Vein endothelial cell (primary cell): ENCODE measurements around the gene MRPL12. TPM values are rescaled to one million over a fixed set of nuclear protein-coding genes. Genes with fewer than 3 reads are reported as not detected.

ENCODE experiments used
- small RNA-seq: library from RNA; depleted of rRNA; stranded (forward); fragments of <200 nt; gene quantifications from one replicate; pipeline ENCODE3, GENCODE V24; 2012
- total RNA-seq: library from RNA; depleted of rRNA; stranded (reverse); fragments of >200 nt; gene quantifications from 2 replicates; pipeline ENCODE4 v1.2.3, GENCODE V29; 2012

The MRPL12 gene
- 23.8 and 26.1 TPM in 2 replicates for total RNA-seq

DNA sequence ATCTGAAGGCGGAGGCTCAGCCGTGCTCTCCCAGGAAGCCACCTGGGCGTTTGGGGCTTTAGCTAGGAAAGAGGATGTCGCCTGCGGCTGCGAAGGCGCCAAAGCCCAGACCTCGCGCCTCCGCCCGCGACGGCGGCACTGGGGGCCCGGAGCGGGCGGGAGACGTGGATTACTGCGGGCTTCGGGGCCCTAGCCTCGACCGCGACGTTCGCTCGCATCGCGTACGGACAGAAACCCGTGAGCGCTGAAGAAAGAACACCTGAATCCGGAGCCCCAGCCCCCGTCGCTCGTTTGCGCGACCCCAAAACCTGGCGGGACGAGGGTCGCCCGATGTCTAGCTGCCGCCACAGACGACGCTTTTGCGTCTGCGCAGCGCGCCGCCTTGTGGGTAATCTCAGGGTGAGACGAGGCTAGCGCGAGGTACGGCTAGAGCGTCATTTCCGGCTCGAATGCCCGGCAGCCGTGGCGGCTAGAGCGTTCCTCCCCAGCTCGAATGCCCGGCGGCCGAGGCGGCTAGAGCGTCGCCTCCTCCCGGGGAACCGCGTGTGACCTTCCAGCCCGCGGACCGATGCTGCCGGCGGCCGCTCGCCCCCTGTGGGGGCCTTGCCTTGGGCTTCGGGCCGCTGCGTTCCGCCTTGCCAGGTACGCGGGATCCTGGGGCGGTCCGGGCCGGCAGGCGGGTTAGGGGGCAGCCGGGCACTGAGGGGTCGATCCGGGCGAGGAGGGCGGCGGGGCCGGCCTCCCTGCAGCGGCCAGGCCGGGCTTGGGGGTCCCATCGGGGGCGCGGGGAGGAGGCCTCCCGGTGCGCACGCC, at the start of gene MRPL12:
Gene MRPL12, plus strand, starts transcription at position 434 of the 813 bp plus-strand sequence. Its CDS starts 135 bp downstream, at position 569.

DNA sequence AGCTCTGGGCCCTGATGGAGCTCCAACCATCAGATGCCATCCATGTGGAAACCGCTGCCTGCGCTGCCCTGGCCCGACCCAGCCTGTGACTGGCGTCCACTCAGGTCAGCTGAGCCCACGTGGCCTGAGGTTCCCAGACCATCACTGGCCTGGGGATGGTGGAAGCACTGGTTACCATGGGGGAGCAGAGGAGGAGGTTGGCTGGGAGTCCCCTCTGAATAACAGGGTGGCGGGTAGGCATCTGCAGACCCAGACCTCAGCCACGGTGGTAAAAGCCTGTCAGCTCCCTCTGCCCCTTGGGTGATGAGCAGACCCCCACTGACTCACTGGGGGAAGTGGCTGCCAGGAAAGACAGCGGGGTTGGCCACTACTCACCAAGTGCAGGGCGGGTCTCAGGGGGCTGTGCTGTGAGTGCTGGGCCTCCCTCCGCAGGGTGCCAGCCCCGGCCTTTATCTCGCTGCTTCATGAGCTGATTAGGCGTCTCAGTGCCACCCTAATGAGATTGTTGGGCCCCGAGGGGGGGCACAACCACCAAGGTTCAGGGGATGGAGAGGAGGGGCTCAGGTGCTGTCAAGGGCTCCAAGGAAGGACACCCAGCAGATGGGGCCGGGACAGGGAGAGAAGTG, 46.9 kb upstream of the MRPL12 start, which contains the start of gene PDE6G:
Gene PDE6G, minus strand, starts transcription at position 425 of the 626 bp plus-strand sequence. CDS start 3,237 bp downstream, outside the sequence.

DNA sequence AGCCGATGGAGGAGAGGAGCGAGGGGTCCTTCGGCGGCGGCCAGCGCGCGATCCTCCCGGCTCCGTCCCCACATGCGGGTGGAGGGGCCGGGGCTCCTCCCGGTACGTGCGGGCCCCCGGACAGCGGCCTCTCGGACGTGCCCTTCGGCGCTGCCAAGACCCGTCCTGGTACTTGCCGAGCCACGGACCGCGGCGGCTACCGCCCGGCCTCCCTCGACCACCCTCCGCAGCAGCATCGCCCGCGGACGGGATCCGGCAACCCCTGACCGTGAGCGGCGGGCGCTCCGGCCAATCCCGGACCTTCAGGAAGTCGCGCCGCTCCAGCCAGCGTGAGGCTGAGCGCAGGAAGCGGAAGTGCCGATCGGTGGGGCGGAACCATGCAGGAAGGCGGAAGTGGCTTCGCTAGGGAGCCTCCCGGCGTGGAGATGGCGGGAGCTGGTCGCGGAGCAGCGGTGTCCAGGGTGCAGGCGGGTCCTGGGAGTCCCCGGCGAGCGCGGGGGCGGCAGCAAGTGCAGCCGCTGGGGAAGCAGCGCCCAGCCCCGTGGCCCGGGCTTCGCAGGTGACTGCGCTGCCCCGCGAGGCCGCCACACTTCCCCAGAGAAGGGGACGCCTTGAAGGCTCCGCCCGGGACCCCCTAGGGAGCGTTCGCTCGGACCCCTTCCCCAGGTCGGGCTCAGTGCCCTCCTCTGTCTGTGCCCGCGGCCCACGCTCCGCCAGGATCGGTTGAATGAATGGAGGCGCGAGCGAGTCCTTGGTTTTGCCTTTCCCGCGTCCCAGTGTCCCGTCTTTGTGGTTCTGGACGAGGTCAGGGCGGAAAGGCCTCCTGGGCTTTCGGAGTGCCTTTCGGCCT, 36.6 kb upstream of the MRPL12 start, which contains the start of the genes CCDC137 and OXLD1:
Gene CCDC137, plus strand, starts transcription at position 396 of the 850 bp plus-strand sequence. Its CDS starts 30 bp downstream, at position 426.
Gene OXLD1, minus strand, starts transcription at position 264 of the 850 bp plus-strand sequence. Its CDS starts 28 bp downstream, at position 236.

DNA sequence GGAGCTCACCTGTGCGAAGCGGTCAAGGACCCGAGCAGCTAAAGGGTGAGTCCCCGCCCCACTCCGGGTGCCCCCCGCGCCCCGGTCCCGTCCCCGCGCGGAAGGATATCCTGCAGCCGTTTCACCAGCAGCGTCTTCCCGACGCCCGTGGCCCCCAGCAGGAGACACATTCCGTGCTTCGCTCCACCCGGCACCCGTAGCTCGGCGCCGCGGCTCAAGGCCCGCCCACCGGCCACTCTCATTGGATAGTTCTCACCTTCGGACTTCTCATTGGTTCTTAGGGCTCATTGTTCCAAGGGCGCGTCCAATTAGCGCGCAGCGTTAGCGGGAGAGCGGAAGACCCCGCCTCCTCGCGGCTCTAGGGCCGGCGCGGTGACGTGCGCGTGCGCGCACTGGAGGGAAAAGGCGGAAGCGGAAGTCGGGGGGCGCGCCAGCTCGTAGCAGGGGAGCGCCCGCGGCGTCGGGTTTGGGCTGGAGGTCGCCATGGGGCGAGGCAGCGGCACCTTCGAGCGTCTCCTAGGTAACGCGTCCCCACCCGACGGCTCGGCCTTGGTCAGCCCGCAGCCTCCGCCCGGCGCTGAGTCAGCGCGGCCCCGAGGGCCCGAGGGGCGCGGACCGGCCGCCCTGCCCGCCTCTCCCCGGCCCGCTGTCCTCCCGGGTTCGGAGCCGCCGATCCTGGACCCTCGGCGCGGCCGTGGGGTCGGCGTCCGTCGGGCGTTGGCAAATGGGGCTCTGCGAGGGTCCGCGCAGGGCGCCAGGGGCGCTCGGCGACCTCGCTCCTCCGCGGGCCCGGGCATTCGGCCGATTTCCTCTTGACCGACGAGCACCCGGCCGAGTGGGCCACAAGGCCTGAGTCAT, 19.4 kb upstream of the MRPL12 start, which contains the start of the genes ARL16 and HGS:
Gene ARL16, minus strand, starts transcription at position 214 of the 858 bp plus-strand sequence. Its CDS starts 44 bp downstream, at position 170.
Gene HGS, plus strand, starts transcription at position 428 of the 858 bp plus-strand sequence. Its CDS starts 56 bp downstream, at position 484.

DNA sequence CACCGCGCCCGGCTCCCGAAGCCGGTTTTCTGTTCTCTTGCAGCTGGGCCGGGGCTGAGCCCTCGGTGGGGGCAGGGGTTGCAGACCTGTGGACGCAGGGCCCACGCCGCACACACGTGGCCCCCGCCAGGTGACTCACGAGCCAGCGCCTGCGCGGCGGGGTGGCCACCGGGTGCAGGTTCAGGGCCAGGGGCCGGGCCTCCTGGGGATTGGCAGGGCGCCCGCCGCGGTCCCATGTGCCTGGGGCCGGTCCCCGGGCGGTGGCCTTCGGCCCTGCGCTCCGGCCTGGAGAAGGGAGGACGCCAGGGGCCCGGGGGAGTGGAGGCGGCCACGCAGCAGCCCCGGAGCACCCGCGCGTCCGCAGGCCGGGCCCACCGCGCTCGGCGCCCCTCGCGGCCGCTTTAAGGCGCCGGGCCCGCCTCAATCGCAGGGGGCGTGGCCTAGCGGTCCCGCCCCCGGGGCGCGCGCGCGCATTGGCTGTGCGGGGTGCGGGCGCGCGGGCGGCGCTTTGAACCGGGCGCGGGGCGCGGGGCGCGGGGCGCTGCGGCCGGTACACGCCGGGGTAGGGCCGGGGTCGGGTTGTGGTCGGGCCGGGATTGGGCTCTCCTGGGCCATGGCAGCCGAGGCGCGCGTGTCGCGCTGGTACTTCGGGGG, 8.8 kb downstream of the MRPL12 start, which contains the start of gene SLC25A10:
Gene SLC25A10, plus strand, starts transcription at position 471 of the 654 bp plus-strand sequence. Its CDS starts 143 bp downstream, at position 614.

Small RNA genes lying within 50 kb of the gene (small RNA-seq; reads per million reads assigned to genes)
- not detected for gene MIR6786

Other genes starting within 250 kb of the MRPL12 start
- 14,927 and 15,075 TPM in 2 replicates for gene ACTG1, start 190.6 kb upstream of the MRPL12 start, total RNA-seq
- 0.57 and 1.3 TPM in 2 replicates for gene FSCN2, start 175.0 kb upstream of the MRPL12 start, total RNA-seq
- gene FAAP100, start 151.0 kb upstream of the MRPL12 start, total RNA-seq = 38.3 and 56.2 TPM in 2 replicates
- gene NPLOC4, start 66.3 kb upstream of the MRPL12 start, total RNA-seq = 121 and 146 TPM in 2 replicates
- 0.48 TPM in 1 of 2 replicates, not detected in the other for gene TSPAN10, start 66.2 kb upstream of the MRPL12 start, total RNA-seq
- gene PDE6G, start 46.8 kb upstream of the MRPL12 start, total RNA-seq = 1.3 TPM in 2 replicates
- gene OXLD1, start 36.8 kb upstream of the MRPL12 start, total RNA-seq = 24.5 and 29.7 TPM in 2 replicates
- gene CCDC137, start 36.6 kb upstream of the MRPL12 start, total RNA-seq = 11.8 and 12.1 TPM in 2 replicates
- gene ARL16, start 19.6 kb upstream of the MRPL12 start, total RNA-seq = 35.6 and 36.6 TPM in 2 replicates
- gene HGS, start 19.4 kb upstream of the MRPL12 start, total RNA-seq = 134 and 147 TPM in 2 replicates
- 17.6 and 23.5 TPM in 2 replicates for gene SLC25A10, start 8.9 kb downstream of the MRPL12 start, total RNA-seq
- not detected in 2 replicates for gene GCGR, start 100.8 kb downstream of the MRPL12 start, total RNA-seq
- 91.2 and 156 TPM in 2 replicates for gene MCRIP1, start 129.9 kb downstream of the MRPL12 start, total RNA-seq
- gene PPP1R27, start 131.7 kb downstream of the MRPL12 start, total RNA-seq = not detected in 2 replicates
- gene P4HB, start 157.2 kb downstream of the MRPL12 start, total RNA-seq = 991 and 1,042 TPM in 2 replicates
- gene ARHGDIA, start 168.0 kb downstream of the MRPL12 start, total RNA-seq = 215 and 257 TPM in 2 replicates
- gene ALYREF, start 188.2 kb downstream of the MRPL12 start, total RNA-seq = 155 and 174 TPM in 2 replicates
- 106 and 139 TPM in 2 replicates for gene ANAPC11, start 188.4 kb downstream of the MRPL12 start, total RNA-seq
- gene NPB, start 198.9 kb downstream of the MRPL12 start, total RNA-seq = 0.65 TPM in 1 of 2 replicates, not detected in the other
- gene PCYT2, start 208.0 kb downstream of the MRPL12 start, total RNA-seq = 26.5 and 45.9 TPM in 2 replicates
- gene SIRT7, start 214.8 kb downstream of the MRPL12 start, total RNA-seq = 16.0 and 18.0 TPM in 2 replicates
- 21.9 and 24.7 TPM in 2 replicates for gene MAFG, start 224.4 kb downstream of the MRPL12 start, total RNA-seq
- 90.8 and 128 TPM in 2 replicates for gene PYCR1, start 233.9 kb downstream of the MRPL12 start, total RNA-seq
- not detected in 2 replicates for gene MYADML2, start 243.9 kb downstream of the MRPL12 start, total RNA-seq